Endothelial cell of umbilical vein (primary cell): ENCODE measurements around the gene CADM4.

Experiments used
- CTCF ChIP-seq, 2 donors: IDR thresholded peaks; 1 replicate in 1 of 2; 2 replicates in 1 of 2; pipeline ENCODE4 v1.5.1; 2011; ENCODE audit warnings: low read length in 2 of 2, mild to moderate bottlenecking in 2 of 2, moderate library complexity in 2 of 2, control low read depth in 1 of 2, inconsistent platforms in 1 of 2, low read depth in 1 of 2; ENCODE audit not compliant: insufficient read depth in 1 of 2; ENCODE audit errors: extremely low read depth in 1 of 2
- EZH2 ChIP-seq: IDR thresholded peaks from 2 replicates; pipeline ENCODE4 v1.6.1; 2012; ENCODE audit warnings: borderline replicate concordance, low read depth, mild to moderate bottlenecking, moderate library complexity, low read length, inconsistent platforms; ENCODE audit not compliant: severe bottlenecking
- MAX ChIP-seq: IDR thresholded peaks from 2 replicates; pipeline ENCODE4 v1.6.1; 2011; ENCODE audit not compliant: insufficient read depth, insufficient read length
- POLR2A ChIP-seq: IDR thresholded peaks from 2 replicates; pipeline ENCODE4 v1.6.1; 2012; ENCODE audit warnings: low read depth, mild to moderate bottlenecking, control low read depth, low read length

GRCh38 chr19:43620061-43621001, 19.3 kb downstream of the CADM4 start:
- TF ChIP-seq CTCF (IDR thresholded peaks at IDR 0.05; ENCODE audit: extremely low read depth in 1 of 2, insufficient read depth in 1 of 2, low read depth in 1 of 2, low read length in 2 of 2) (no peak), MAX (no peak), EZH2 (no peak), POLR2A (no peak)
